SK-N-SH (cell line): ENCODE results near the gene GMFB. TPM values are rescaled to one million over a fixed set of nuclear protein-coding genes. Genes with fewer than 3 reads are reported as not detected.

Source experiments
- CTCF ChIA-PET: fragments of 300-600, 350-600 bp; formaldehyde crosslinking; extraction: SDS; loops from one replicate; lab custom pipeline; 2021; lab: Yijun Ruan, JAX
- POLR2A ChIA-PET: fragments of 350-600 bp; sonication (Branson Sonifier 250); formaldehyde crosslinking; extraction: SDS; loops from one replicate; lab custom pipeline; 2020; ENCODE audit warnings: antibody characterized with exemption, inconsistent platforms; lab: Yijun Ruan, JAX
- DNase-seq: peaks from one replicate; pipeline ENCODE4 v3.0.0; 2012
- H2AFZ ChIP-seq: fragments of 200-600 bp; sonication (generic); 2 replicates; pipeline ENCODE4 v1.8.1; 2016; ENCODE audit warnings: antibody characterized with exemption, mild to moderate bottlenecking, low read depth
- H3F3A ChIP-seq: fragments of 200-600 bp; sonication (generic); replicated peaks from 2 replicates; pipeline ENCODE3; 2016; ENCODE audit warnings: antibody characterized with exemption, mild to moderate bottlenecking; ENCODE audit not compliant: insufficient read depth
- H3K27ac ChIP-seq, 2 experiments: fragments of 200-500 bp in 1 of 2; fragments of 200-600 bp in 1 of 2; sonication (Bioruptor generic) in 1 of 2; sonication (generic), shearing (Covaris generic) in 1 of 2; 2 replicates each; pipeline versions ENCODE4 v1.5.1 to v1.6.1; 2014 to 2016; ENCODE audit warnings: low read depth in 2 of 2, inconsistent platforms in 1 of 2, low read length in 1 of 2, mild to moderate bottlenecking in 1 of 2, mixed read lengths in 1 of 2
- H3K27me3 ChIP-seq: fragments of 200-600 bp; sonication (generic), shearing (Covaris generic); 2 replicates; pipeline ENCODE4 v1.6.1; 2016; ENCODE audit warnings: mixed run types; ENCODE audit not compliant: insufficient read depth
- H3K36me3 ChIP-seq, 2 experiments: fragments of 200-500 bp in 1 of 2; fragments of 200-600 bp in 1 of 2; sonication (Bioruptor generic) in 1 of 2; sonication (generic) in 1 of 2; replicated peaks in 1 of 2; 2 replicates each; pipeline versions ENCODE3 to v1.5.1; 2014 to 2016; ENCODE audit warnings: low read length in 1 of 2, mild to moderate bottlenecking in 1 of 2; ENCODE audit not compliant: insufficient read depth in 2 of 2, control insufficient read depth in 1 of 2
- H3K4me1 ChIP-seq, 2 experiments: fragments of 200-500 bp in 1 of 2; fragments of 200-600 bp in 1 of 2; sonication (Bioruptor generic) in 1 of 2; sonication (generic), shearing (Covaris generic) in 1 of 2; 2 replicates each; pipeline versions ENCODE4 v1.5.1 to v1.6.1; 2014 to 2016; ENCODE audit warnings: low read depth in 1 of 2, low read length in 1 of 2, mixed run types in 1 of 2; ENCODE audit not compliant: insufficient read depth in 2 of 2, control insufficient read depth in 1 of 2
- H3K4me2 ChIP-seq: fragments of 200-600 bp; sonication (generic), shearing (Covaris generic); 2 replicates; pipeline ENCODE4 v1.6.1; 2017; ENCODE audit warnings: mixed run types
- H3K4me3 ChIP-seq, 2 experiments: fragments of 200-500 bp in 1 of 2; fragments of 200-600 bp in 1 of 2; sonication (Bioruptor generic) in 1 of 2; sonication (generic), shearing (Covaris generic) in 1 of 2; 2 replicates each; pipeline versions ENCODE4 v1.5.1 to v1.8.1; 2014 to 2016; ENCODE audit warnings: low read depth in 2 of 2, inconsistent platforms in 1 of 2, low read length in 1 of 2, mild to moderate bottlenecking in 1 of 2, mixed read lengths in 1 of 2, moderate library complexity in 1 of 2
- H3K79me2 ChIP-seq: fragments of 200-600 bp; sonication (generic); 2 replicates; pipeline ENCODE4 v1.8.1; 2017; ENCODE audit warnings: mild to moderate bottlenecking; ENCODE audit not compliant: insufficient read depth
- H3K9ac ChIP-seq: fragments of 200-600 bp; sonication (generic); 2 replicates; pipeline ENCODE4 v1.6.1; 2017; ENCODE audit warnings: mixed run types
- H3K9me2 ChIP-seq: fragments of 200-600 bp; sonication (generic); 2 replicates; pipeline ENCODE4 v1.6.1; 2017; ENCODE audit warnings: mixed run types
- H3K9me3 ChIP-seq: fragments of 200-600 bp; sonication (generic); 2 replicates; pipeline ENCODE4 v1.6.1; 2017; ENCODE audit warnings: mixed run types, mild to moderate bottlenecking, moderate library complexity
- H4K20me1 ChIP-seq: fragments of 200-600 bp; sonication (generic); 2 replicates; pipeline ENCODE4 v1.6.1; 2017; ENCODE audit warnings: mild to moderate bottlenecking, mixed run types; ENCODE audit not compliant: insufficient read depth
- CHD2 ChIP-seq: fragments of 150-350 bp; IDR thresholded peaks from 2 replicates; pipeline ENCODE4 v1.6.1; 2018; ENCODE audit warnings: low read length; ENCODE audit not compliant: partially characterized antibody
- ELF1 ChIP-seq: IDR thresholded peaks from 2 replicates; pipeline ENCODE4 v1.4.0; 2012
- NRF1 ChIP-seq: IDR thresholded peaks from 2 replicates; pipeline ENCODE4 v1.6.1; 2012; ENCODE audit warnings: low read depth, mild to moderate bottlenecking, low read length
- RXRA ChIP-seq: IDR thresholded peaks from 2 replicates; pipeline ENCODE4 v1.4.0; 2012; ENCODE audit warnings: low read depth, mild to moderate bottlenecking, borderline replicate concordance
- SIN3A ChIP-seq: IDR thresholded peaks from 2 replicates; pipeline ENCODE4 v1.6.1; 2012; ENCODE audit warnings: low read depth, mild to moderate bottlenecking, low read length, moderate library complexity, borderline replicate concordance
- SMC3 ChIP-seq: IDR thresholded peaks from 2 replicates; pipeline ENCODE4 v1.6.1; 2012; ENCODE audit warnings: low read depth, low read length, improper control_type of control experiment
- TAF1 ChIP-seq: IDR thresholded peaks from 2 replicates; pipeline ENCODE4 v1.6.1; 2012; ENCODE audit warnings: low read depth, mild to moderate bottlenecking, low read length, moderate library complexity, borderline replicate concordance
- WGBS: methylation state at CpG from one replicate; pipeline ENCODE4 v1.1.6; 2017; ENCODE audit warnings: low lambda C conversion rate; 5-methylcytosine and 5-hydroxymethylcytosine counted together
- polyA plus RNA-seq, 3 experiments: library from polyadenylated mRNA; depleted of rRNA; stranded (reverse); fragments of >200 nt; gene quantifications; 2 replicates each; pipeline ENCODE4 v1.2.3, GENCODE V29; 2012
- TF ChIP-seq, protein P1 (sequence below): fragments of 200-600 bp; sonication (generic); IDR thresholded peaks from 2 replicates; pipeline ENCODE4 v1.6.1; 2017; ENCODE audit warnings: antibody characterized with exemption, mild to moderate bottlenecking, moderate library complexity
- TF ChIP-seq, protein P2 (sequence below): IDR thresholded peaks from 2 replicates; pipeline ENCODE4 v1.4.0; 2012; ENCODE audit warnings: low read depth
- TF ChIP-seq, protein P3 (sequence below): IDR thresholded peaks from 2 replicates; pipeline ENCODE4; 2012

The GMFB gene
- polyA plus RNA-seq, 1 of the 3 experiments (the other 2 are of a cell fraction): 9.4 TPM

DNA sequence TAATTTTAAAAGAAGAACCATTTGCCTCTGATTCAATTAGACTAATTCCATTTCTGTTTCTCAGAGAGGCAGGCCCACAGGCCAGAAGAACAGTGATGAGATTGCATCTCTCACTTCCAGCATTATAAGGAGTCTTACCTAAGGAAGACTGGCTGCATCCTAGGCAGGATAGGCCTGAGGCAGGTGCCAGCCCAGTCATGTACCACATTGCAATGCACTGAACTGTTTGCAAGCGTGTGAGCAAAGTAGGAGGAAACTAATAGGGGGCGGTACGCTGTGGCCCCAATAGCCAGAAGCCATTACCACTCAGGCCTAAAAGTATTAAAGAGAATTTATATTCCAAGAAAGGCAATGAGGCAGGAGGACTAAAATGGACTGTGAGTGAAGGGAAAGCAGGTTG lies 35.5 kb downstream of the GMFB start:
- 98% methylated on average over 3 of the region's 3 CpGs for WGBS
- H3K27me3 ChIP-seq: no peaks in the 10 kb centered on the region

DNA sequence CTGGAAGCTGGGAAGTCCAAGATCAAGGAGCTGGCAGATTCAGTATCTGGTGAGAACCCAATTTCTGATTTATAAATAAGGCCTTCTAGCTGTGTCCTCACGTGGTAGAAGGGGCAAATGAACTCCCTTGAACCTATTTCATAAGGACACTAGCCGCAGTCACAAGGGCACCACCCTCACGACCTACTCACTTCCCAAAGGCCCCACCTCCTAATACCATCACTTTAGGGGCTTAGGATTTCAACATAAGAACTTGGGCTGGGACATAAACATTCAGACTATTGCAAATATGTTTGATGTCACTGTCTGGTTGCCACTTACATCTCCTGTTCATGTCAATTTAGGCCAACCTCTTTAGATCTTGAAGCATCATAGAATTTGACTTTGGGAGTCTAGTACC lies 36.8 kb downstream of the GMFB start:
- Histone ChIP-seq H3K36me3 (no peaks in the 10 kb centered on the region), H3K4me2 (no peak overlapping the region), H2AFZ (no peak overlapping the region), H3K9me3 (no peaks in the 10 kb centered on the region), H3K4me1 (peaks cover 0 to 2% of the 10 kb centered on the region in 2 experiments; a peak in 1 of 4 replicates)
- TF ChIP-seq ELF1 (no peak), CHD2 (no peak), SIN3A (no peak), NRF1 (no peak), SMC3 (no peak)
- TF ChIP-seq, protein P1, sequence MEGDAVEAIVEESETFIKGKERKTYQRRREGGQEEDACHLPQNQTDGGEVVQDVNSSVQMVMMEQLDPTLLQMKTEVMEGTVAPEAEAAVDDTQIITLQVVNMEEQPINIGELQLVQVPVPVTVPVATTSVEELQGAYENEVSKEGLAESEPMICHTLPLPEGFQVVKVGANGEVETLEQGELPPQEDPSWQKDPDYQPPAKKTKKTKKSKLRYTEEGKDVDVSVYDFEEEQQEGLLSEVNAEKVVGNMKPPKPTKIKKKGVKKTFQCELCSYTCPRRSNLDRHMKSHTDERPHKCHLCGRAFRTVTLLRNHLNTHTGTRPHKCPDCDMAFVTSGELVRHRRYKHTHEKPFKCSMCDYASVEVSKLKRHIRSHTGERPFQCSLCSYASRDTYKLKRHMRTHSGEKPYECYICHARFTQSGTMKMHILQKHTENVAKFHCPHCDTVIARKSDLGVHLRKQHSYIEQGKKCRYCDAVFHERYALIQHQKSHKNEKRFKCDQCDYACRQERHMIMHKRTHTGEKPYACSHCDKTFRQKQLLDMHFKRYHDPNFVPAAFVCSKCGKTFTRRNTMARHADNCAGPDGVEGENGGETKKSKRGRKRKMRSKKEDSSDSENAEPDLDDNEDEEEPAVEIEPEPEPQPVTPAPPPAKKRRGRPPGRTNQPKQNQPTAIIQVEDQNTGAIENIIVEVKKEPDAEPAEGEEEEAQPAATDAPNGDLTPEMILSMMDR: no peak
- TF ChIP-seq, all 33 proteins: peak for 0
- ChIA-PET CTCF (interaction anchor here (0.7 to 2.8 kb wide), 2 partner anchors 10 to 102 kb away, joined by 4 to 13 read pairs; no protein-coding TSS in a partner anchor), POLR2A (no interaction called here)
- Histone ChIP-seq H3K4me3 (no peak overlapping the region), H3K27ac (no peak overlapping the region), H3K79me2 (no peaks in the 10 kb centered on the region), H3F3A (no peaks in the 10 kb centered on the region), H4K20me1 (no peaks in the 10 kb centered on the region), H3K9ac (no peak overlapping the region), H3K9me2 (no peaks in the 10 kb centered on the region), H3K27me3 (no peaks in the 10 kb centered on the region)
- DNase-seq: no peak
- WGBS: 91% methylated on average over 3 of the region's 3 CpGs

More for the DNA sequence above, 35.5 kb downstream of the GMFB start:
- no peak overlapping the region for H3K4me3 ChIP-seq
- no peak for DNase-seq
- ChIA-PET POLR2A (no interaction called here), CTCF (no interaction called here)
- H3K9me3 ChIP-seq: no peaks in the 10 kb centered on the region
- peaks cover 0 to 2% of the 10 kb centered on the region in 2 experiments; a peak in 1 of 4 replicates for H3K4me1 ChIP-seq
- H3K4me2 ChIP-seq: no peak overlapping the region
- TF ChIP-seq TAF1 (no peak), RXRA (no peak), NRF1 (no peak), CHD2 (no peak)
- TF ChIP-seq, protein P2, sequence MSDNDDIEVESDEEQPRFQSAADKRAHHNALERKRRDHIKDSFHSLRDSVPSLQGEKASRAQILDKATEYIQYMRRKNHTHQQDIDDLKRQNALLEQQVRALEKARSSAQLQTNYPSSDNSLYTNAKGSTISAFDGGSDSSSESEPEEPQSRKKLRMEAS: no peak
- TF ChIP-seq, protein P3, sequence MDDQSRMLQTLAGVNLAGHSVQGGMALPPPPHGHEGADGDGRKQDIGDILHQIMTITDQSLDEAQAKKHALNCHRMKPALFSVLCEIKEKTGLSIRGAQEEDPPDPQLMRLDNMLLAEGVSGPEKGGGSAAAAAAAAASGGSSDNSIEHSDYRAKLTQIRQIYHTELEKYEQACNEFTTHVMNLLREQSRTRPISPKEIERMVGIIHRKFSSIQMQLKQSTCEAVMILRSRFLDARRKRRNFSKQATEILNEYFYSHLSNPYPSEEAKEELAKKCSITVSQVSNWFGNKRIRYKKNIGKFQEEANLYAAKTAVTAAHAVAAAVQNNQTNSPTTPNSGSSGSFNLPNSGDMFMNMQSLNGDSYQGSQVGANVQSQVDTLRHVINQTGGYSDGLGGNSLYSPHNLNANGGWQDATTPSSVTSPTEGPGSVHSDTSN: no peak
- no peak overlapping the region for H3K9ac ChIP-seq
- H4K20me1 ChIP-seq: no peaks in the 10 kb centered on the region
- H3F3A ChIP-seq: no peaks in the 10 kb centered on the region
- H2AFZ ChIP-seq: no peak overlapping the region
- no peak overlapping the region for H3K27ac ChIP-seq
- H3K36me3 ChIP-seq: no peaks in the 10 kb centered on the region
- H3K79me2 ChIP-seq: no peaks in the 10 kb centered on the region
- no peaks in the 10 kb centered on the region for H3K9me2 ChIP-seq
